Measurements from ENCODE around the gene DMD.

DMD gene

DNA sequence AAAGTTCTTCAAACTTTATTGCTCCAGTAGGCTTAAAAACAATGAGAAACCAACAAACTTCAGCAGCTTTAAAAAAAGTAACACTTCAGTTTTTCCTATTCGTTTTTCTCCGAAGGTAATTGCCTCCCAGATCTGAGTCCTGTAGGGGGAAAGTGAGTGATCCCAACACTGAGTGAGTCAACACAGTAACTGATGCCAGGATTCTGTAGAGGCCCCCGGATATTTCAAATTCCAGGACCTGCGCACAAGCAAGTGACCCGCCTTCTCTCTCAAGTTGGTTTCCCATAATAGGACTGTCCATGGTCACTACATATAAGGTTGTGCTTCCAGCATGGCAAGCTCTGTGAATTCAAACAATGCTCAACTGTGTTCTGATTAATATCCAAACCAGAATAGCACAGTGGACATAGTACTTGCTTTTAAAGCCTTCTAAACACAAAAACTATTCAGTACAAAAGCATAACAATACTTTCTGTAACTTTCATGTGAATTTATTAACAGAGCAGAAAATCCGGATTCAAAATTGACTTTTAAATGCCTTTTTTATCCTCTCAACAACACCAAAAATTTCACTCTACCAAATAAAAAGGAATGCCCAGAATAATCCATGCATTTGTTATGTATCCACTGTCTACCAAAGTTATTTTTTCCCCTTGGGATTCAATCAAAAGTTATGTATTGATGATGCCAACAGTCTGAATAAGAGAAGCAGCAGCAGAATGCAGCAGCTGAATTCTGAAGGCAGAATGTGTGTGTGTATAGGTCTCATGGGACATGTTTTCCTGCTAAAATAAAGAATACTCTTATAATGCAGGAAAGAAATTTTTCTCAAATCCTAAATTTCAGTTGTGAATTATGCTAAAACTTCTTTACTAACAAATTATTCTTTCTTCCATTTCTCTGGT is at the start of gene DMD:
Gene DMD (minus strand): TSS at position 194 of the 905 bp plus-strand sequence. CDS start 237 bp downstream, outside the sequence.
- TF ChIP-seq CTCF (IDR thresholded peaks at IDR 0.05; ENCODE audit: insufficient read depth, low read depth, low read length, missing control alignments): no peak
- H3K4me3 ChIP-seq (ENCODE audit: low read depth, low read length): no peak within 1 kb of the TSS
- no peak for DNase-seq (ENCODE audit: low read depth)

GRCh38 chrX:33252306-33252825 is 41.0 kb upstream of the DMD start:
- no peak overlapping the region for H3K4me3 ChIP-seq (ENCODE audit: low read depth, low read length)
- no peak for DNase-seq (ENCODE audit: low read depth)
- no peak for TF ChIP-seq CTCF (IDR thresholded peaks at IDR 0.05; ENCODE audit: insufficient read depth, low read depth, low read length, missing control alignments)

DNA sequence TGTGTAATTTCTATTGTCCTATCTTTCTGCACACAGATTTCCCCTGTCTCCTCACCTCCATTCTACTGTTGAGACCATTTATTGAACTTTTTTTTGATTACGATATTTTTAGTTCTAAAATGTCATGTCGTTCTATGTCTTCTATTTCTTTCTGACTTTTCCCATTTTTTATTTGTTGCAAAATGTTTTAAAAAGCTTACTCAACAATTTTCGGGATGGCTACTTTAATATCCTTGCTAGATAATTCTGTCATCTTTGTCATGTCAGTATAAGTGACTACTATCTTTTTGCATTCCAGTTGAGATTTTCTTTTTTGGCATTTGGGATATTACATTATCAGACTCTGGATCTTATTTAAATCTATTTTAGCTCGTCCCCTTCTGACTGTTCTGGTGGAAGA is 7.5 kb upstream of the DMD start:
- no peak overlapping the region for H3K4me3 ChIP-seq (ENCODE audit: low read depth, low read length)
- TF ChIP-seq CTCF (IDR thresholded peaks at IDR 0.05; ENCODE audit: insufficient read depth, low read depth, low read length, missing control alignments): no peak
- no peak for DNase-seq (ENCODE audit: low read depth)

DNA sequence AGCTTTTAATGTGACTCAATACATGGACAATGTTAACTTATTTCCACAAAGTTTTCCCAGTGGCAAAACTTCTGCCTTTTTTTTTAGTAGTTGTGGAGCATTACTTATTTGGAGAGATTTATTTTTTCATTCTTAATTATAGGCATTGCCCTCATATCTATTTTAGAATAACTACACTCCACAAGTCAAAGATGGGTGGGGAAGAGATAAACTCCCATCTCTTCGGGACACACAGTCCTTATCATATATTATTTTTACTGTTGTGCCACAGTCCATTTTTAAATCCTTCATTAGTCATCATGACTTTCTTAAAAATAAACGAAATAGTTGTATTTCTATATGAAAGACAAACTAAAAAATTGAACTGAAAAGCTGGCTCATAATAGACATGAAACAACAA is 1.2 kb downstream of the DMD start:
- no peak for DNase-seq (ENCODE audit: low read depth)
- no peak for TF ChIP-seq CTCF (IDR thresholded peaks at IDR 0.05; ENCODE audit: insufficient read depth, low read depth, low read length, missing control alignments)
- no peak overlapping the region for H3K4me3 ChIP-seq (ENCODE audit: low read depth, low read length)

DNA sequence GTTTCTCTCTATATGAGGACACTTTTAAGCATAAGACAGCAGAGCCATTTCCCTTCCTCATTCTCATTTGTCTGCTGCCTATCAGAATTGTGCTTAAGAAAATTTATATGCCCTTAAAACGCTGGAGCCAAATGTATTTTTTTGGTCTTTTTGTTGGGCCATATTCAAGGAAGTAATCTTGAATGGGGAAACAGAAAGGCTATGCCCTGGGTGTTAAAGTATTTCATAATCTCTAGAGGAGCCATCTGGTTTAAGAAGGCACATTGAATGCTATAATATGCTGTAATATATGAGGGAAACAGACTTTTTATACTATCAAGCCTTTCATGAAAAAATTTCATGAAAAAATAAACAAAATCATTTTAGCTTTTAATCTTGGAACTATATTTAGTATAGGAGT is 4.3 kb downstream of the DMD start:
- TF ChIP-seq CTCF (IDR thresholded peaks at IDR 0.05; ENCODE audit: insufficient read depth, low read depth, low read length, missing control alignments): no peak
- no peak for DNase-seq (ENCODE audit: low read depth)
- H3K4me3 ChIP-seq (ENCODE audit: low read depth, low read length): no peak overlapping the region

GRCh38 chrX:33205321-33205720 is 6.0 kb downstream of the DMD start:
- no peak overlapping the region for H3K4me3 ChIP-seq (ENCODE audit: low read depth, low read length)
- DNase-seq (ENCODE audit: low read depth): no peak
- no peak for TF ChIP-seq CTCF (IDR thresholded peaks at IDR 0.05; ENCODE audit: insufficient read depth, low read depth, low read length, missing control alignments)
